ENCODE results near the gene PLEKHG4.

Gene PLEKHG4

GRCh38 chr16:67281536-67282446, 2.5 kb downstream of the PLEKHG4 start:
- Histone ChIP-seq H3K4me1 (ENCODE audit: control insufficient read depth, insufficient read depth, low read length, poor library complexity, severe bottlenecking) (peaks cover 18% of the 10 kb centered on the region), H3K4me3 (ENCODE audit: extremely low read depth, insufficient read depth, low read length, poor library complexity, severe bottlenecking) (no peak overlapping the region), H3K27ac (ENCODE audit: low read depth, low read length, severe bottlenecking) (no peak overlapping the region), H3K36me3 (ENCODE audit: control insufficient read depth, insufficient read depth, low read length) (no peaks in the 10 kb centered on the region), H3K9me3 (ENCODE audit: control insufficient read depth, low read length) (no peaks in the 10 kb centered on the region)
- WGBS, 2 experiments (ENCODE audit: insufficient coverage in 2 of 2) = 92 to 93% methylated on average over 10 to 11 of the region's 14 CpGs

GRCh38 chr16:67282447-67282805, 3.1 kb downstream of the PLEKHG4 start:
- H3K9me3 ChIP-seq (ENCODE audit: control insufficient read depth, low read length) = no peaks in the 10 kb centered on the region
- H3K4me1 ChIP-seq (ENCODE audit: control insufficient read depth, insufficient read depth, low read length, poor library complexity, severe bottlenecking) = peaks cover 17% of the 10 kb centered on the region
- 87 to 93% methylated on average over 10 of the region's 10 CpGs for WGBS, 2 experiments (ENCODE audit: insufficient coverage in 2 of 2)
- H3K27ac ChIP-seq (ENCODE audit: low read depth, low read length, severe bottlenecking) = no peak overlapping the region
- H3K36me3 ChIP-seq (ENCODE audit: control insufficient read depth, insufficient read depth, low read length) = no peaks in the 10 kb centered on the region
- no peak overlapping the region for H3K4me3 ChIP-seq (ENCODE audit: extremely low read depth, insufficient read depth, low read length, poor library complexity, severe bottlenecking)

GRCh38 chr16:67283039-67283825, 3.9 kb downstream of the PLEKHG4 start:
- 82 to 91% methylated on average over 7 of the region's 7 CpGs for WGBS, 2 experiments (ENCODE audit: insufficient coverage in 2 of 2)
- Histone ChIP-seq H3K36me3 (ENCODE audit: control insufficient read depth, insufficient read depth, low read length) (no peaks in the 10 kb centered on the region), H3K4me1 (ENCODE audit: control insufficient read depth, insufficient read depth, low read length, poor library complexity, severe bottlenecking) (peaks cover 9% of the 10 kb centered on the region), H3K4me3 (ENCODE audit: extremely low read depth, insufficient read depth, low read length, poor library complexity, severe bottlenecking) (no peak overlapping the region), H3K9me3 (ENCODE audit: control insufficient read depth, low read length) (no peaks in the 10 kb centered on the region), H3K27ac (ENCODE audit: low read depth, low read length, severe bottlenecking) (no peak overlapping the region)

- Histone ChIP-seq H3K36me3 (ENCODE audit: control insufficient read depth, insufficient read depth, low read length) (no peaks in the 10 kb centered on the region), H3K9me3 (ENCODE audit: control insufficient read depth, low read length) (no peaks in the 10 kb centered on the region), H3K4me1 (ENCODE audit: control insufficient read depth, insufficient read depth, low read length, poor library complexity, severe bottlenecking) (peaks cover 3% of the 10 kb centered on the region), H3K27ac (ENCODE audit: low read depth, low read length, severe bottlenecking) (no peak overlapping the region), H3K4me3 (ENCODE audit: extremely low read depth, insufficient read depth, low read length, poor library complexity, severe bottlenecking) (no peak overlapping the region)
- 93 to 95% methylated on average over 15 to 20 of the region's 21 CpGs for whole genome bisulfite sequencing, 2 experiments (ENCODE audit: insufficient coverage in 2 of 2)
These were observed 4.7 kb downstream of the PLEKHG4 start for GRCh38 chr16:67283826-67284555.

GRCh38 chr16:67284699-67285646, 5.6 kb downstream of the PLEKHG4 start:
- WGBS, 2 experiments (ENCODE audit: insufficient coverage in 2 of 2) = 74 to 80% methylated on average over 31 to 32 of the region's 34 CpGs
- Histone ChIP-seq H3K9me3 (ENCODE audit: control insufficient read depth, low read length) (no peaks in the 10 kb centered on the region), H3K4me3 (ENCODE audit: extremely low read depth, insufficient read depth, low read length, poor library complexity, severe bottlenecking) (no peak overlapping the region), H3K27ac (ENCODE audit: low read depth, low read length, severe bottlenecking) (no peak overlapping the region), H3K4me1 (ENCODE audit: control insufficient read depth, insufficient read depth, low read length, poor library complexity, severe bottlenecking) (peaks cover 3% of the 10 kb centered on the region), H3K36me3 (ENCODE audit: control insufficient read depth, insufficient read depth, low read length) (no peaks in the 10 kb centered on the region)

- no peak overlapping the region for H3K27ac ChIP-seq (ENCODE audit: low read depth, low read length, severe bottlenecking)
- peaks cover 3% of the 10 kb centered on the region for H3K4me1 ChIP-seq (ENCODE audit: control insufficient read depth, insufficient read depth, low read length, poor library complexity, severe bottlenecking)
- 95 to 97% methylated on average over 22 to 28 of the region's 28 CpGs for WGBS, 2 experiments (ENCODE audit: insufficient coverage in 2 of 2)
- H3K36me3 ChIP-seq (ENCODE audit: control insufficient read depth, insufficient read depth, low read length) = no peaks in the 10 kb centered on the region
- H3K4me3 ChIP-seq (ENCODE audit: extremely low read depth, insufficient read depth, low read length, poor library complexity, severe bottlenecking) = no peak overlapping the region
- H3K9me3 ChIP-seq (ENCODE audit: control insufficient read depth, low read length) = no peaks in the 10 kb centered on the region
These were observed 7.3 kb downstream of the PLEKHG4 start for GRCh38 chr16:67286441-67287235.

GRCh38 chr16:67287960-67288359, 8.6 kb downstream of the PLEKHG4 start:
- Histone ChIP-seq H3K9me3 (ENCODE audit: control insufficient read depth, low read length) (no peaks in the 10 kb centered on the region), H3K4me3 (ENCODE audit: extremely low read depth, insufficient read depth, low read length, poor library complexity, severe bottlenecking) (no peak overlapping the region), H3K36me3 (ENCODE audit: control insufficient read depth, insufficient read depth, low read length) (no peaks in the 10 kb centered on the region), H3K27ac (ENCODE audit: low read depth, low read length, severe bottlenecking) (no peak overlapping the region), H3K4me1 (ENCODE audit: control insufficient read depth, insufficient read depth, low read length, poor library complexity, severe bottlenecking) (peaks cover 3% of the 10 kb centered on the region)
- 91% methylated on average over 12 to 14 of the region's 14 CpGs for WGBS, 2 experiments (ENCODE audit: insufficient coverage in 2 of 2)

- no peak overlapping the region for H3K4me3 ChIP-seq (ENCODE audit: extremely low read depth, insufficient read depth, low read length, poor library complexity, severe bottlenecking)
- 93 to 95% methylated on average over 4 to 7 of the region's 7 CpGs for WGBS, 2 experiments (ENCODE audit: insufficient coverage in 2 of 2)
These were observed 12.1 kb downstream of the PLEKHG4 start for GRCh38 chr16:67291461-67291860.

GRCh38 chr16:67294171-67294757, 14.9 kb downstream of the PLEKHG4 start:
- 86 to 94% methylated on average over 3 to 4 of the region's 4 CpGs for WGBS, 2 experiments (ENCODE audit: insufficient coverage in 2 of 2)
- H3K9me3 ChIP-seq (ENCODE audit: control insufficient read depth, low read length) = no peaks in the 10 kb centered on the region
- H3K4me1 ChIP-seq (ENCODE audit: control insufficient read depth, insufficient read depth, low read length, poor library complexity, severe bottlenecking) = no peaks in the 10 kb centered on the region
- no peaks in the 10 kb centered on the region for H3K36me3 ChIP-seq (ENCODE audit: control insufficient read depth, insufficient read depth, low read length)
- H3K4me3 ChIP-seq (ENCODE audit: extremely low read depth, insufficient read depth, low read length, poor library complexity, severe bottlenecking) = no peak overlapping the region
- no peak overlapping the region for H3K27ac ChIP-seq (ENCODE audit: low read depth, low read length, severe bottlenecking)

More at GRCh38 chr16:67291461-67291860, 12.1 kb downstream of the PLEKHG4 start:
- no peaks in the 10 kb centered on the region for H3K36me3 ChIP-seq (ENCODE audit: control insufficient read depth, insufficient read depth, low read length)
- no peak overlapping the region for H3K27ac ChIP-seq (ENCODE audit: low read depth, low read length, severe bottlenecking)
- H3K4me1 ChIP-seq (ENCODE audit: control insufficient read depth, insufficient read depth, low read length, poor library complexity, severe bottlenecking) = no peaks in the 10 kb centered on the region
- H3K9me3 ChIP-seq (ENCODE audit: control insufficient read depth, low read length) = no peaks in the 10 kb centered on the region
